ENCODE data around the gene CELSR3. TPM values are rescaled to one million over a fixed set of nuclear protein-coding genes. Genes with fewer than 3 reads are reported as not detected.
A peak's percentile ranks its signal among the peaks of the same experiment; 100 is the strongest.

CELSR3 gene
- total RNA-seq, 1 experiment from 2014 or later: 1.1 TPM

DNA sequence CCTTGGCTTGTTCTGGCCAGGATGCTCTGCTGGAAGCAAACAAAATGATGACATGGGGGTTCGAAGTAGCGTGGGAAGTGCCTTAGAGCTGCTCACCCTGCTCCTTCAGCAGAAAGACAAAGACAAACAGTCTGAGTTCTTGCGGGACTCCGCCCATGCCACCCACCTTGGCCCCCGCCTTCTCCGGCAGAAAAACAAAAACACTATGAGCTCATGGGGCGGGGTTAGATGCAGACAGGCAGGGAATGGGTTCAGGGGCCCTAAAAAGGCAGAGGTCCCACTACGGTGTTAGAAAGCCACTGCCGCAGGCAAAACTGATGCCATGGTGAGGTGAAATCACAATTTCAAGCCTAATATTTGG lies 32.7 kb upstream of the CELSR3 start:
- no peak overlapping the region for H2AFZ ChIP-seq (ENCODE audit: low read length)
- H4K20me1 ChIP-seq (ENCODE audit: low read length): peaks cover 52% of the 10 kb centered on the region
- peaks cover 76% of the 10 kb centered on the region for H3K36me3 ChIP-seq (ENCODE audit: low read depth, low read length)
- CTCF ChIA-PET: no interaction called here
- no peaks in the 10 kb centered on the region for H3K9me2 ChIP-seq (replicated peaks; ENCODE audit: low read length)
- TF ChIP-seq, protein P1, sequence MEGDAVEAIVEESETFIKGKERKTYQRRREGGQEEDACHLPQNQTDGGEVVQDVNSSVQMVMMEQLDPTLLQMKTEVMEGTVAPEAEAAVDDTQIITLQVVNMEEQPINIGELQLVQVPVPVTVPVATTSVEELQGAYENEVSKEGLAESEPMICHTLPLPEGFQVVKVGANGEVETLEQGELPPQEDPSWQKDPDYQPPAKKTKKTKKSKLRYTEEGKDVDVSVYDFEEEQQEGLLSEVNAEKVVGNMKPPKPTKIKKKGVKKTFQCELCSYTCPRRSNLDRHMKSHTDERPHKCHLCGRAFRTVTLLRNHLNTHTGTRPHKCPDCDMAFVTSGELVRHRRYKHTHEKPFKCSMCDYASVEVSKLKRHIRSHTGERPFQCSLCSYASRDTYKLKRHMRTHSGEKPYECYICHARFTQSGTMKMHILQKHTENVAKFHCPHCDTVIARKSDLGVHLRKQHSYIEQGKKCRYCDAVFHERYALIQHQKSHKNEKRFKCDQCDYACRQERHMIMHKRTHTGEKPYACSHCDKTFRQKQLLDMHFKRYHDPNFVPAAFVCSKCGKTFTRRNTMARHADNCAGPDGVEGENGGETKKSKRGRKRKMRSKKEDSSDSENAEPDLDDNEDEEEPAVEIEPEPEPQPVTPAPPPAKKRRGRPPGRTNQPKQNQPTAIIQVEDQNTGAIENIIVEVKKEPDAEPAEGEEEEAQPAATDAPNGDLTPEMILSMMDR (conservative IDR thresholded peaks at IDR 0.05; ENCODE audit: low read depth, low read length): no peak
- TF ChIP-seq EZH2phosphoT487 (IDR thresholded peaks at IDR 0.05; ENCODE audit: borderline replicate concordance, low read length): no peak
- peaks cover 65% of the 10 kb centered on the region for H3K79me2 ChIP-seq (ENCODE audit: low read length)
- H3K4me2 ChIP-seq (ENCODE audit: low read length): no peak overlapping the region
- intact Hi-C loops (cut with micrococcal nuclease): no loop called here
- H3K27me3 ChIP-seq (ENCODE audit: low read length): no peaks in the 10 kb centered on the region
- POLR2A ChIA-PET (ENCODE audit: unreplicated experiment): no interaction called here
- H3K9ac ChIP-seq (ENCODE audit: low read length): no peak overlapping the region
- H3K27ac ChIP-seq (ENCODE audit: low read length): no peak overlapping the region
- H3K4me3 ChIP-seq (ENCODE audit: low read length): no peak overlapping the region
- peaks cover 18% of the 10 kb centered on the region; the same call in 1 of the 2 replicates for H3K4me1 ChIP-seq (ENCODE audit: insufficient read depth, low read length)
- DNase-seq: no peak
- H3K9me3 ChIP-seq (ENCODE audit: low read length): no peaks in the 10 kb centered on the region
- BruUV-seq (replicated peaks): no TSS peak
- ATAC-seq: peak; percentile 34
- no peaks in the 10 kb centered on the region for H3F3A ChIP-seq (ENCODE audit: low read length, unreplicated experiment)

DNA sequence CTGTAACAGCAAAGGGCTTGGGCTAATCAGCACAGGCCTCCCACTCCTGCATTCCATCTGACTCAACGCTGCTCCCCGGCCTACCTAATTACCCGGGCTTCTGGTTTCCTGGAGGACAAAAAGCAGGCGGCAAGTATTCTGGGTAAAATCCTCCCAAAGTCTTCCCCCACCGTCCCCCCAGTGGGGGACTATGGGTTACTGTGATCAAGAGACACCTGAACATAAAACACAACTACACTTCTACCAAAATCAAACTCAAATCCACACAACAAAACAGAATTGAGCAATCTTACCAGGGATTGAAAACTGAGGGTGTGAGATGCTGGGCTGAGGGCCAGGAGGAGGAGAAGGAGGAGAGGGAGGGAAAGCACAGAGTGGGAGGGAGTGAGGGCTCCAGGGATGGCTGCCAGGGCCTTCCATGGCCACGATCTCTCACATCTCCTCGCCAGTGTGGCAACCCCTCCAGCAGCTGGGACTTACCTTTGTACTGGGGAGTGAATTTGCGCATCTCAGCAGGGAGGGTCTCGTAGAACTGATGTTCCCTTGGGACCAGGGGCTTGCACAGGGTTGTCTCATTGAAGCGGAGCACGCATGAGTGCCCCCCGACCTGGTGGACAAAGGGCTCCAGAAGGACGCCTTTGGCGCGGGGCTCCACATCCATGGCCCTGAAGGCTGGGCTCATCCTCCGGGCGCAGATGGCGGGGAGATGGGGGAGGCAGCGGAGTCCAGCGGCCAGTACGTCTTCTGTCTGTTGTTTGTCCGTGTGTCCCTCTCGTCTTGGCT lies 32.1 kb upstream of the CELSR3 start:
- TSS peak; percentile 16 for BruUV-seq (replicated peaks)
- POLR2A ChIA-PET (ENCODE audit: unreplicated experiment): no interaction called here
- Histone ChIP-seq H3F3A (ENCODE audit: low read length, unreplicated experiment) (no peaks in the 10 kb centered on the region), H3K9ac (ENCODE audit: low read length) (no peak overlapping the region), H4K20me1 (ENCODE audit: low read length) (peaks cover 46% of the 10 kb centered on the region), H3K9me3 (ENCODE audit: low read length) (no peaks in the 10 kb centered on the region), H3K4me3 (ENCODE audit: low read length) (no peak overlapping the region), H3K36me3 (ENCODE audit: low read depth, low read length) (peaks cover 77% of the 10 kb centered on the region), H3K4me2 (ENCODE audit: low read length) (no peak overlapping the region), H3K79me2 (ENCODE audit: low read length) (peaks cover 60% of the 10 kb centered on the region), H3K4me1 (ENCODE audit: insufficient read depth, low read length) (peaks cover 18% of the 10 kb centered on the region; the same call in 1 of the 2 replicates), H2AFZ (ENCODE audit: low read length) (no peak overlapping the region), H3K9me2 (replicated peaks; ENCODE audit: low read length) (no peaks in the 10 kb centered on the region), H3K27me3 (ENCODE audit: low read length) (no peaks in the 10 kb centered on the region), H3K27ac (ENCODE audit: low read length) (0 out of 2 replicates have a peak overlapping the region, but pooled peaks have one; percentile 6)
- TF ChIP-seq, protein P1 (conservative IDR thresholded peaks at IDR 0.05; ENCODE audit: low read depth, low read length): no peak
- TF ChIP-seq EZH2 (IDR thresholded peaks at IDR 0.05; ENCODE audit: low read length, unreplicated experiment): no peak
- no peak for TF ChIP-seq EZH2phosphoT487 (IDR thresholded peaks at IDR 0.05; ENCODE audit: borderline replicate concordance, low read length)
- intact Hi-C loops (cut with micrococcal nuclease): no loop called here
- DNase-seq: peak; percentile 51
- CTCF ChIA-PET: no interaction called here
- peak; percentile 71 for ATAC-seq

DNA sequence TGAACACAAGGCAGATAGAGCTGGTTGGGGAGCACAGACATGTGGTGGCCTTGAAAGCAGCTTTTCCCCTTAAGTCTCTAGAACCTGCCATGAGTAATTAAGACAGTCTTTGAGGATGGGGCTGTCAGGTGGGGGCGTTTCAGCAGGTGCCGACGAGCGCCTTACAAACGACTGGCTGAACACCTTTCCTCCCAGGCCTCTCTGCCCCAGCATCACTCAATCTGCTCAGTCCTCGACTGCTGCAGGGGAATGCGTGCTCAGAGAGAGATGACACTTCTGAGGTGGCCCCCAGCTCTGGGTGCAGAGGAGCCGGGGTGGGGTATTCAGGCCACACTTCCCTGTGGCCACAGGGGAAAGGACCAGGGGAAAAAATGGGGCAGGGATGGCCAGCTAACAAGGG lies 31.1 kb upstream of the CELSR3 start:
- CTCF ChIA-PET: no interaction called here
- POLR2A ChIA-PET (ENCODE audit: unreplicated experiment): no interaction called here
- H3K9me3 ChIP-seq (ENCODE audit: low read length): no peaks in the 10 kb centered on the region
- BruUV-seq (replicated peaks): no TSS peak
- H3K79me2 ChIP-seq (ENCODE audit: low read length): peaks cover 50% of the 10 kb centered on the region
- no peak overlapping the region for H2AFZ ChIP-seq (ENCODE audit: low read length)
- peaks cover 78% of the 10 kb centered on the region for H3K36me3 ChIP-seq (ENCODE audit: low read depth, low read length)
- no peak overlapping the region for H3K4me3 ChIP-seq (ENCODE audit: low read length)
- H3K9me2 ChIP-seq (replicated peaks; ENCODE audit: low read length): no peaks in the 10 kb centered on the region
- peaks cover 38% of the 10 kb centered on the region for H4K20me1 ChIP-seq (ENCODE audit: low read length)
- H3K4me2 ChIP-seq (ENCODE audit: low read length): no peak overlapping the region
- no peak for DNase-seq
- TF ChIP-seq EZH2phosphoT487 (IDR thresholded peaks at IDR 0.05; ENCODE audit: borderline replicate concordance, low read length) (no peak), EZH2 (IDR thresholded peaks at IDR 0.05; ENCODE audit: low read length, unreplicated experiment) (no peak)
- TF ChIP-seq, protein P1 (conservative IDR thresholded peaks at IDR 0.05; ENCODE audit: low read depth, low read length): no peak
- no peak overlapping the region for H3K27ac ChIP-seq (ENCODE audit: low read length)
- H3K27me3 ChIP-seq (ENCODE audit: low read length): no peaks in the 10 kb centered on the region
- H3K4me1 ChIP-seq (ENCODE audit: insufficient read depth, low read length): peaks cover 18% of the 10 kb centered on the region; the same call in 1 of the 2 replicates
- no peaks in the 10 kb centered on the region for H3F3A ChIP-seq (ENCODE audit: low read length, unreplicated experiment)
- ATAC-seq: no peak
- intact Hi-C loops (cut with micrococcal nuclease): no loop called here
- H3K9ac ChIP-seq (ENCODE audit: low read length): no peak overlapping the region

All from PC-3 (cell line).